GM11168 (cell line): Measurements from ENCODE around the gene KRTAP5-5.

Experiments used
- in situ Hi-C: fragments of 300-500 bp; cut with MboI; formaldehyde crosslinking; loops from one replicate; pipeline ENCODE4 v1.12.0; 2022; ENCODE audit warnings: low sequenced_read_pairs; ENCODE audit not compliant: unreplicated experiment

Gene KRTAP5-5

DNA sequence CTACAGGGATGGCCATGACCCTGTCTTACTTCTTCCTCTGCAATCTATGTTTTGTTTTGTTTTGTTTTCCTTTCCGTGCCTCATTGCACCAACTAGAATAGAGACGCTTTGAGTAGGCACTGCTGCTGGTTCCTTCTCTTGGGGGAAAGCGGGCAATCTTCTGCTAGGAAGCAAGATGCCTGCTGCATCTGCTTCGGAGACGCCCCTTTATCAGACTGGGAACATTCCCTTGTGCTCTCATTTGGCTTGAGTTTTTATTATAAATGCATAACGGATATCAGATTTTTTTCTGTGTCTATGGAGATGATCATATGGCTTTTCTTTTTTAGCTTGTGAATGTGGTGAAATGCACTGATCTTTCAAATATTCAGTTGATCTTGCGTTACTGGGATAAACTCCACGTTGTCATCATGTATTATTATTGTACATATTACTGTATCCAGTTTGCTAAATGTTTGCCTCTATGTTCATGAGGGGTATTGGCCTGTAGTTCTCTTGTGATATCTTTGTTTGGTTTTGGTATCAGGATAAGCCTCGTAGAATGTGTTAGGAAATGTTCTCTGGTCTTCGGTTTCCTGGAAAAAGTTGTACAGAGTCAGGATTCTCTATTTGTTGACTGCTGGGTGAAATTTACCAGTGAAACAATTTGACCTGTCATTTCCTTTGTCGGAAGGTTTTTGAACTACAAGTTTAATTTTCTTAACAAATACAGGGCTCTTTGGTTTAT, 44.0 kb downstream of the KRTAP5-5 start:
- in situ Hi-C loops = no loop called here

DNA sequence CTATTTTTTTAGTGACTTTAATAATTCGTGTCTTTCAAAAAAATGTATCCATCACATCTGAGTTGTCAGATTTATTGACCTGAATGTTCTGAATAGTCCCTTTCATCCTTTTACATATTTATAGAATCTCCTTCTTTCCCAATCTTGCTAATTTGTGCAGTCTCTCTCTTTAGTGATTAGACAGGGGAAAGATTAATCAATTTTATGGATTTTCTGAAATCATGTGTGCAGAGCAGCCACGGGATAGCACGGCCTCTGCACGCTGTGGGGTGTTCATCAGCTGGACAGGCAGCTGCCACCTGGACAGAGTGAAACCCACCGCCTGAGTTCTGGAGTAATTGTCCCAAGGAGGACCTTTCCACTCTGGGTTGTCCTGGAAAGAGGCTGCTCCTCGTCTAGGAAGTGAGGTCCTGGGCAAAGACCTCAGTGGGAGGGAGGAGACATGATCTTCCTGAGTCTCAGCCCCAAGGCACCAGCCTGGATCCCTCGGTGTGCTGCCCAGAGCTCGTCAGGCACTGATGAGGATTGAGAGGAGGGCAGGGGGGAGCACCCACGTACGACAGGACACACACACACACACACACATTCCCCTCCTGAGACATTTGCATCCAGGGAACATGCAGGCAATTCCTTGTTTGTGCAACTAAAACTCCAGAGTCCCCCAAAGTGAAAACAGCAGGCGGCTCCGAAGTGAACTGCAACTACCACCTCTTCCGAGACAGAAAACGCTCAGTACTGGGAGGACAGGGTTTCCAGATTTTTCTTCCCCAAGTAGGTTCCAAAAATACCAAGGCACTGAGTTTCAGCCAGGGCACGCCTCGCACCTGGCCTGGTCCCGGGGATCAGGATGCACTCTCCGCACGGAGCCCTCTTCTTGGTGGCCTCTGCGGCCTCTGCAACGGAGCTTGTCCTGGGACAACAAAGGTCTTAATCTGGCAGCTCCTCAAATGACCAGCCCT, 44.9 kb downstream of the KRTAP5-5 start:
- in situ Hi-C loops = no loop called here

DNA sequence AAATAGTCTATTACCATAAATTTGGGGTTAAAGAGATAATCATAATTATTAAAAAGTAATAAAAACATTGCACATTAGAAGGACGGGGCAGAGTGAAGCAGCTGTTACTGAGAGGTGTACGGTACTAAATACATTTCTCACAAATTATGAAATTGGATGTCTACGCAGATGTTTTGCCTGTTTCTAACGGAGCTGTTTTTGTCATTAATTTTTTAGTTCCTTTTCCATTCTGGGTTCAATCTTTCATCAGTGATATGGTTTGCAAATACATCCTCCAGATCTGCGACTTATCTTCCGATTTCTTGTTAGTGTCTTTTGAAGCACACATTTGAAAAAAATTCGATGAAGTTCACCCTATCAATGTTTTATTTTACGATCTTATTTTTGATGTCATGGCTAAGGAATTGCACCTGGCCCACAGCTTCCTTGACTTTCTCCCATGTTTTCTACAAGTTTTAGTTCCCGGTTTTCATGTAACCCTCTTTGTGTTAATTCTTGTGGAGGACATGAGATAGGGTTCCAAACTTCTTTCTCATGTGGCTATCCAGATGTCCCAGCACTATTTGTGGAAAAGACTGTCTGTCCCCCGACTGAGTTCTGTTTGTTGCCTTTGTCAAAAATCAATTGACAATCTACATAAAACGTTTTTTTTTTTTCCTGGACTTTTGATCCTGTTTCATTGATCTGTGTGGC, 46.1 kb downstream of the KRTAP5-5 start:
- in situ Hi-C loops = no loop called here

DNA sequence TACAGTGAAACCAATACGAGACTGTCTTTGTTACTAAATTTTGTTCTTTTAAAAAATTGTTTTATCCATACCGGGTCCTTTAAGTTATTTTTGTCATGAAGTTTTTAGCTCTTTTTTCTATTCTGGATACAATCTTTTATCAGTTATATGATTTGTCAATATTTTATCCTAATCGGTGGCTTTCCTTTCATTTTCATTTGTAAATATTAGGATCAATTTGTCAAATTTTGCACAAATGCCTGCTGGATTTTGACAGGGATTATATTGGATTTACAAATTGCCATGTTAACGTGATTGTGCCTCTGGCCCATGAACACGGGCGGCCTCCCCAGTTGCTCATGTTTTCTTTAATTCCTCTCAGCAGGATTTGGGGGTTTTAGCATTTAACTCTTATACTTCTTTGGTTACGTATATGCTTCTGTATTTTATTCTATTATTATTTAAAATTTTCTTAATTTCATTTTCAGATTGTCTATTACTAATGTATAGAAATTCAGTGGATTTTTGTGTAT, 46.7 kb downstream of the KRTAP5-5 start:
- in situ Hi-C loops = no loop called here

DNA sequence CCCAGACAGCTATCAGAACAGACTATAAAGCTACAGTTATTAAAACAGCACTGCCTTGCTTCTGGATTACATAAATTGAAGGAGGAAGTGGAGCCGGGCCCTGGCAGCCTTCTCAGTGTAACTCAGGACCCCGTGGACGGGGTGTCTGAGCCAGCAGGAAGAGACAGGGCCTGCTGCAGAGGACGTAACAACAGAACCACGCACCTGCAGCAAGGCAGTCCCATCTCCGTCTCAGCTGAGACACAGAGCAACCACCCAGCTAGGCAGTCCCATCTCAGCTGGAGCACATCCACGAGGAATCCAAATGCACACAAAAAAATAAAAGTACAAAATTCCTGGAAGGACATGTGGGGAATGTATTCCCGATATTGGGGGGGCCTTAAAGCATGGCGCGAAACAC, 50.3 kb downstream of the KRTAP5-5 start:
- in situ Hi-C loops = no loop called here
